Left colon (tissue), 2 donors: ENCODE results near the gene SLC40A1. TPM values are rescaled to one million over a fixed set of nuclear protein-coding genes. Genes with fewer than 3 reads are reported as not detected.
A peak's percentile ranks its signal among the peaks of the same experiment; 100 is the strongest.

Experiments used
- ATAC-seq: fragments of 200-7000 bp; cut with Tn5 transposase; one replicate; pipeline ENCODE4 v1.9.1; 2020; ENCODE audit warnings: mild to moderate bottlenecking, moderate library complexity
- DNase-seq, 2 donors: peaks; one replicate each; pipeline ENCODE4 v3.0.0-alpha.2; 2020
- intact Hi-C, 2 donors: fragments of 100-400 bp; cut with DNase I in 1 of 2; cut with micrococcal nuclease in 1 of 2; formaldehyde crosslinking; loops; one replicate each; pipeline versions ENCODE4 v1.11.2 to v1.14.0; 2022; cut with DNase I, micrococcal nuclease
- total RNA-seq, 2 donors: library from RNA; stranded (reverse); fragmentation: NEBNext Ultra II Directional; extraction: Animal tissue kit (Norgen Biotek cat#: 25700); gene quantifications; one replicate each; pipeline ENCODE4 v1.2.1, GENCODE V29; 2021
- donor health status: DM: no; HTN: no; CAD: no.
- donor health status: DM: yes; HTN: yes; CAD: no.

The SLC40A1 gene
- total RNA-seq, 2 donors from 2014 or later, result 135 to 245 TPM

DNA sequence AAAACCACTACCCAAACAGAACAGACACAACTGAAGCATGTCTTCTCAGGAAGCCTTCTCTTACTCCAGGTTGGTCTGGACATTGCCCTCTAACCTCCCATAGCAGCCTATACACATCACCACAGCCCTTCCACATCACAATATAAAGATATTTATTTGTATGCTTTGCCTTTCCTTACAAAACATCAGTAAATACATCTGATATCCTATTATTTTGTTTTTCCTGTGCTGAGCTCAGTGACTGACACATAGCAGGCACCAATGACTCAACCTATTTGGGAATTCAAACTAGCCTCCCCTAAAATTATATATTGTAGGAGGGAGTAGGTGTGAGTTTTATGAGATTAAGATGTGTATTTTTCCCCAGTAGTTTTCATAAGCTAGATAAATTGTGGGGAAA, 28.8 kb downstream of the SLC40A1 start:
- intact Hi-C loops, result no loop called here
- ATAC-seq (no peak), DNase-seq (no peak)

DNA sequence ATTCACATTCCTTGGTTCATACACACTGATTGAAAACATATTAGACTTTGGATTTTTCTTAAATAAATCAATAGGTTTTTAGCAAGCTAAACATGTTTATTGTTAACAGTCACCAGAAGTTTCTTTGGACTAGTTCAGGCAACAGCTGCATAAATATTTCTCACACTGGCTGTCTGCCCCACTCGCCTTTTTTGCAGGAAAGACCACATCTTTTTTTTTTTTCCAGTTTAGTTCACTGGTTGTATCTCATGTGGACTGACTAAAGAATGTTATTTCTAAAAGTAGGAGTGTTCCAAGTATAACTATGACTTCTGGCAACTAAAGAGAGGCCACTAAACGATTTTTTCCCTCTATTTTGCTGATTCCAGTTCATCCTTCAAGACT, 31.1 kb downstream of the SLC40A1 start:
- intact Hi-C loops, result no loop called here
- no peak for DNase-seq
- no peak for ATAC-seq

DNA sequence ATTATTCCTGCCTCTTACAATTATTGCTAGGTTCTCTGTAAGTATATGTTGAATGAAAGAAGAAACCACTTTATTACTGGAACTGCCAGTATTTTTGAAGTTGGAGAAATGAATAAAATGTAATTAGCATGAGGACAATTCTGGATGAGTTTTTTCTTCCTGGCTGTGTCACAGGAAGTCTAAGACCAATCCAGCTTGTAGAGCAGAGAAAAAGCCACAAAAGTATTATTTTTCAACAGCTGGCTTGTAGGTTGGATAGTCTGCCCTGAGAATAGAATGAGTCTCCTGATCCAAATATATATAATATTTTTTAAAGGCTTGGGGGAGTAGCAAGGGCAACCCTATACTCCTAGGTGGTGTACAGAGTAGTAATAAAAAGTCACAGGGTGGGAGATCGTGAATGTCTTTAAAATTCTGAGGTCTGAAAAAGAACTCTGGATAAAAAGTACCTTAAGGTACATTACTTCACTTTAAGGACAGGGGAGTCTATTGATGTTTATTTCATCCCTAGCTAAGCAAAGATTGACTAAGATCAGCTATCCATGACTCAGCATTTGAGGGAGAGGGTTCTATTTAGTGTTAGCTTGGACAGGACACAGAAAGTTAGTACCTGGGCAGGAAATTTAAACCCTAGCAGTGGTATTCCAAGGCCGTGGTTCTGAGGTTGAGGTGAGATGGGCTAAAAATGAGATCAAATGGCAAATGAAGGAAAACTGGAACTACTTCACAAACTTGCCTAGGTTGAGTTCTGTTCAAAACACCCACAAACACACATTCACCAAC, 31.7 kb downstream of the SLC40A1 start:
- intact Hi-C loops, result no loop called here
- ATAC-seq (no peak), DNase-seq (no peak)

DNA sequence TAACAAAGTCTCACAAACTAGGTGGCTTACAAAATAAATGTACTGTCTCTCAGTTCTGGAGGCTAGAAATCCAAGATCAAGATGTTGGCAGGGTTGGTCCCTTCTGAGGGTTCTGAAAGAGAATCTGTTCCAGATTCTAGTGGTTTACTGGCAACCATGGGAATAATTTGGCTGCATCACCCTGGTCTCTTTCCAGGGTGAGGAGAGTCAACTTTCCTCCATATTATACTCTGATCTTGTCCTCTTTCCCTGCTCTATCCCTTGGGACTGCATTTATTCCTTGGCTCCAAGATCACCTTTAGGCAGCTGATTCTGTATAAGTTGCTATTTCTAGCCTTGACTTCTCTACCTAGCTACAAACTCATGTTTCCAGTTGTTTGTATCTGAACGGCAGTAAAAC, 35.2 kb downstream of the SLC40A1 start:
- DNase-seq (no peak), ATAC-seq (no peak)
- intact Hi-C loops, result no loop called here

- intact Hi-C loops, result no loop called here
- ATAC-seq, result no peak
- DNase-seq, result no peak
These were observed 36.1 kb downstream of the SLC40A1 start for GRCh38 chr2:189544318-189545042.

DNA sequence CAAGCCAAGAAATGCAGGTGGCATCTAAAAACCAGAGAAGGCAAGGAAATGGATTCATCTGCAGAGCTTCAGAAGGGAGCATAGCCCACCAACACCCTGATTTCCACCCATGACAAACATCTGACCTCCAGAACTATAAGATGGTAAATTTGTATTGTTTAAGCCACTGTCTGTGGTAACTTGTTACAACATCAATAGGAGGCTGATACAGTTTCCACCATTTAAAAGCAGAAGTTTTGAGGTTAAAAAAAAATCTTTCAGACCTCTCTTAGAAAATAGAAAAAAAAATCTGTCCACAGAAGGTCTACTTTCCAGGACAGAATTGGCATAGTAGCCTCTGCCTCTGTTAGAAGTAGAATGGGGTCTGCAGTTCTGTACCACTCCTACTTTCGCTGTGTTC, 37.2 kb downstream of the SLC40A1 start:
- no peak for ATAC-seq
- no peak for DNase-seq
- intact Hi-C loops, result no loop called here

DNA sequence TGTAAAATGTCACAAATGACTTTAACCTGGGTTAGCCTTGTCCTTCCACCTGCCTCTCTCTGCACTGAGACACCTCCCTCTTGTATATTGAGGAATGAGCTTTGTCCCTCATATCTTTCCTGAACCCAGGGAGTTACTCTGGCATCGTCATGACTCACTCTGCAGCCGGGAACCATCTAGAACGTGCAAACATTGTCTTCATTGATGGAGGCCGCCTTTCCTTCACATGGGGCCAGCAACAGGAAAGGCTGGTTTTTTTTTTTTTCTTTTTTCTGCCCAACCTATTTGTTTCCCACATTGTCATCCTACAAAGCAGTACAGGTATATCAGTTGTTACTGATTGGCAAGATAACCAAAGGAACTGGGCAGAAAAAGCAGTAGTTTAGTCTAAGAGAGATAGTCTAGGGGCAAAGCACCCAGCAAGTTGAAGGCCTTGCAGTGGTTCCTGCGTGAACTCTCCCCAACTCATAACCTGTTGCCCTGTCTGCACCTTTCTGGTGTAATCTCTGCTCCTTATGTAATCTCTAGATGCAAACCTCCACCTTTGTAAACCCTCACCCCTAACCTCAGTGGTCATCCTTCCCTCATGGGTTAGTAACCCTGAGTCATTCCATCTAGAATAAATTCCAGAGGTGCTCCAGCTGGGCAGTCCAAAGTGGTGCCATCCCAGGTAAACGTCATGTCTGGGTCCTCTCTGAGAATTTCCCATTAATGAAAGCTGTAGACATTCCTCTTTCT, 38.3 kb downstream of the SLC40A1 start:
- DNase-seq (peak; percentile 43 to 81), ATAC-seq (peak; percentile 99)
- intact Hi-C loops, result no loop called here

- ATAC-seq (peak; percentile 6), DNase-seq (no peak)
- intact Hi-C loops, result no loop called here
These were observed 39.0 kb downstream of the SLC40A1 start for GRCh38 chr2:189541591-189541990.

- no peak for DNase-seq
- ATAC-seq, result no peak
- intact Hi-C loops, result no loop called here
These were observed 40.0 kb downstream of the SLC40A1 start for GRCh38 chr2:189540551-189540950.

- DNase-seq (no peak), ATAC-seq (no peak)
- intact Hi-C loops, result no loop called here
These were observed 42.2 kb downstream of the SLC40A1 start for GRCh38 chr2:189538402-189538801.

DNA sequence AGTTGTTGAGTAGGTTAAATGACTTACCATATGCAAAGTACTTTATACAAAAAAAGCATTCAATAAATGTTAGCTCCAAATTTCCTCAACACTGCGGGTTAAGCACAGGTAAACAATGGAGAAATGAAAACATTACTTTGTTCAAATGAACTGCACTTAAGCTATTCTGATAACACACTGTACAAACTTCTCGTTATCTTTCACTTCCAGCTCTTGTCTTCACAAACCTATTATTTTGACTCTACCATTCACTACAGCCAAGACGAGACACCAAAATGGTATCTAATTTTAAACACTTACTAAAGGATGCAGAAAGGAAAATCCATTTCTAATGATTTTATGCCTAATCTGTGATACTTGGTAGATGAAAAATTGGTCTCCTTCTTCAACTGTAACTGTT, 43.8 kb downstream of the SLC40A1 start:
- DNase-seq, result no peak
- intact Hi-C loops, result no loop called here
- ATAC-seq, result no peak

- ATAC-seq (no peak), DNase-seq (no peak)
- intact Hi-C loops, result no loop called here
These were observed 45.4 kb downstream of the SLC40A1 start for GRCh38 chr2:189534854-189535832.

DNA sequence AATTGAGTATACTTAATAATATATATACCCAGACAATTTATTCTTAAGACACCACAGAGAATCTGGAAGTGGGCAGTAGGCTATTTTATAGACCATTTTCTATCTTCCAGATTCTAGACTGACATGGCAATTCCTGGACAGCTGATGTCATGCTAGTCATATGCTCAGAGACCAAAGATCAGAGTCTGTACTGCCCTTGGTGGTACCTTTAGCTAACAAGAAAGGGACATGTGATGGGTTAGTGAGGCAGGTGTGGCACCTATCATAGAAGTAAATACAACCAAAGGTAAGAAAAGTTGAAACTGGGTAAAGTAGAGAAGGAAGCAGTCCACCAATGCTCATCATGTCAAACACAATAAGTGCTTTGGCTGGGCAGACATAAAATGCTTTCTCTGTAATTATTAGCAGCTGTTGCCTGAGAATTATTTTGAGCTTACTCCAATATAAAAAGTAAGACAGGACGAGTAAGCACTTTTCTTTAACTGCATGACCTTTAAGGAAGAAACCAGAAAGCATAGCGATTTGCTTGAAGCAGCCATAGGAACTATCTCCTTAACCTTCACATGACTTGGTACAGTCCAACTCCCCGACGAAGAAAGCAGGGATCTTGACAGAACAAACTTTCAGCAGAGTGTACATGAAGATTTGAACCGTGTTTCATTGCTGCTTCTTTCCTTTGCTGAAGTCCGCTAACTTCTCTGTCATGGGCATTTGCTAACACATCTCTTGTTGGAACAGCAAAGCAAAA, 47.1 kb downstream of the SLC40A1 start:
- DNase-seq (no peak), ATAC-seq (peak; percentile 99)
- intact Hi-C loops, result no loop called here

DNA sequence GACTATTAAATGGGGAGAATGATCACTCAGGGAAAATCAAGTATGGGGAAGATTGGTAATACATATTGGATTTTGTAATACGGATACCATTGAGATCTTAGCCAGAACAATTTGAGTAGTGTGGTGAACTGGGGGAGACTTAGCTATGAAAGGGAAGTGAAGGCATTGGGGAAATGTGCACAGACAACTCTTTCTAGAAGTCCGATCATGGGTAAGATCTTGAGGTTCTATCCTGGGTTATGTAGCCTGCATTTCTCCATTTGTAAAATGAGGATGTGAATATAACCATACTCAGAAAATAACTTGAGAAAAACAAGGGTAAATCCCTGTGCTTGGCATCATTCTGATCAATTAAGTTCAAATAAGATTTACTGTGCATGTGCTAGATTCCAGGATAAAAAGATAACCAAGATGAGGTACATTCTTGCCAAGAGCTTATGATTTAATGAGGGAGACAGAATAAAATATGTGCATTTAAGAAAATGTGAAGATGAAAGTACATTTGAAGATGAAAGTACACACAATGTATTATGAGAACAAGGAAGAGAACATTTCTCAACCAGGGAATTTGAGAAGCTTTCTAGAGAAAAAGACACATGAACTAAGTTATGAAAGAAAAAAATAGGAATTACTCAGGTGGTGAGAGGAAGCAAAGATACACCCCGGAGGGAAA, 49.5 kb downstream of the SLC40A1 start:
- intact Hi-C loops, result no loop called here
- DNase-seq (no peak), ATAC-seq (no peak)

- intact Hi-C loops, result no loop called here
- ATAC-seq (no peak), DNase-seq (no peak)
These were observed 52.0 kb downstream of the SLC40A1 start for GRCh38 chr2:189528617-189529016.

DNA sequence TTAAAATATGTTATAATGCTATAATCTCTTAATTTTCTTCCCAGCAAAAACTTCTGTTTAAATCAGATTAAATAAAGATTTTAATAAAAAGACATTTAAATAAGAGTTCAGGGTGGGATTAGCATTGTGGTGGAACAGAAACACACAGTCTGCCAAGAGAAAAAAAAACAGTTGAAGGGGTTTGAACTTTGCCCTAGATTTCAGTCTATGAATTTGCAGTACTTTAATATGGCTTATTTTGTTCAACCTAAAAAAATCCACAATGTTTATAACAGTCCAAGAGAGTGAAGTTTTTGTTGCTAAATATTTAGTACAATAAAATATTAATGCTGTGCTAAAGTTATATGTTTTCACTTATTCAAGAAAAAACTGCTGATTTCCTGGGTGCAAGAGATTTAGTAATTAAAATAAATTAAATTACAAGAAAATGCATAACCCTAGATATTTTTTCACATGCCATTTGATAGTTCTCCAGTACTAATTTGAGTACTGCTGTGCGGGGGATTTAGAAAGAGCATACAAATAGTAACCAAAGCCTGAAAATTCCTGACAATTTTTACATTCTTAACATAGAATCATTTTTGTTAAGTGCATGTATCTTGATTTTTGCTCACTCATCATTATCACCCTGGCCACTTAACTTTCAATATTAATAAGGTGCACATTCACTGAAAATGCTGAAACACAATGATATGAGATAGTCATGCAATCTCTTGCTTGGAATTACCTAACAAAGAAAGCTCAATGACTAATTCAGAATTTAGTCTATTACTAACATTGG, 52.6 kb downstream of the SLC40A1 start:
- no peak for DNase-seq
- no peak for ATAC-seq
- intact Hi-C loops, result no loop called here
